ENCODE measurements around the gene DACT2.

DNA sequence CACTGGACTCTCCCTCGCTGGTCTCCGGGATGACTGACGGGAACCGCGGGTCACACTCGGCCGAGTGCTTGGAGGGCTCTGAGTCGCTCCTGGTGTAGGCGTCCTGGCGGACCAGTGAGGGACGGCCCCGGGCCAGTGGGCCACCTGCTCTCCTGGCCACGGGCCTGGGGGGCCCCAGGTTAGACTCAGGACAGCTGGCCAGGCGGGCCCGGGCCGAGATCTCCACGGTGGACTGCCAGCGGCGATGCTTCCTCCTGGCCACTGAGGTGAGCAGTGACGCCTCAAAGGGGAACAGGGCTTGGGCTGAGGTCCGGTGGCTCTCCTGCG is 11.9 kb downstream of the DACT2 start:
- TF ChIP-seq EZH2 (IDR thresholded peaks at IDR 0.05; ENCODE audit: insufficient read depth, poor library complexity, severe bottlenecking) (no peak), EZH2phosphoT487 (IDR thresholded peaks at IDR 0.05; ENCODE audit: insufficient read depth, low read depth) (no peak)

Measured in GM23248 (cell line).